Measurements from ENCODE around the gene CAND1. TPM values are rescaled to one million over a fixed set of nuclear protein-coding genes. Genes with fewer than 3 reads are reported as not detected.

CAND1 gene
- 97.5 and 139 TPM in 2 replicates for total RNA-seq

GRCh38 chr12:67268896-67269632 is at the start of gene CAND1:
TSS of gene CAND1 (plus strand) at chr12:67269358. CDS start at chr12:67269718, 360 bp downstream.

Measured in endothelial cell of coronary artery (primary cell).